Activated naive CD4-positive, alpha-beta T cell treated with anti-CD3 and anti-CD28 coated beads, Interleukin-2, amount 50 U/mL, for 24 hours (primary cell): Measurements from ENCODE around the gene OSTC.

Experiments
- H3K27ac Mint-ChIP-seq: one replicate; pipeline ENCODE4 v1.8.0; 2021; ENCODE audit warnings: mild to moderate bottlenecking, mixed read lengths
- H3K27me3 Mint-ChIP-seq: one replicate; pipeline ENCODE4 v1.8.0; 2021; ENCODE audit warnings: mixed read lengths
- H3K36me3 Mint-ChIP-seq: one replicate; pipeline ENCODE4 v1.8.0; 2021; ENCODE audit warnings: mixed read lengths
- H3K4me1 Mint-ChIP-seq: one replicate; pipeline ENCODE4 v1.8.0; 2021; ENCODE audit warnings: mixed read lengths
- H3K4me3 Mint-ChIP-seq: one replicate; pipeline ENCODE4 v1.8.0; 2021; ENCODE audit warnings: mild to moderate bottlenecking, mixed read lengths
- H3K9me3 Mint-ChIP-seq: one replicate; pipeline ENCODE4 v1.8.0; 2021; ENCODE audit warnings: mixed read lengths

The OSTC gene

GRCh38 chr4:108626056-108626455 is 24.3 kb upstream of the OSTC start:
- H3K27me3 Mint-ChIP-seq = no peaks in the 10 kb centered on the region
- H3K4me1 Mint-ChIP-seq = peaks cover 35% of the 10 kb centered on the region
- H3K4me3 Mint-ChIP-seq = no peak overlapping the region
- peaks cover 48% of the 10 kb centered on the region for H3K36me3 Mint-ChIP-seq
- H3K27ac Mint-ChIP-seq = no peak overlapping the region
- H3K9me3 Mint-ChIP-seq = no peaks in the 10 kb centered on the region

- H3K9me3 Mint-ChIP-seq = no peaks in the 10 kb centered on the region
- no peaks in the 10 kb centered on the region for H3K27me3 Mint-ChIP-seq
- peaks cover 24% of the 10 kb centered on the region for H3K4me1 Mint-ChIP-seq
- no peak overlapping the region for H3K27ac Mint-ChIP-seq
- peaks cover 41% of the 10 kb centered on the region for H3K36me3 Mint-ChIP-seq
- H3K4me3 Mint-ChIP-seq = no peak overlapping the region
Observed at GRCh38 chr4:108628411-108628810, 22.0 kb upstream of the OSTC start.

- peaks cover 14% of the 10 kb centered on the region for H3K36me3 Mint-ChIP-seq
Observed at GRCh38 chr4:108635070-108635655, 15.2 kb upstream of the OSTC start.

GRCh38 chr4:108636246-108636645 is 14.2 kb upstream of the OSTC start:
- Mint-ChIP-seq H3K36me3 (peaks cover 15% of the 10 kb centered on the region), H3K27ac (no peak overlapping the region), H3K9me3 (no peaks in the 10 kb centered on the region)

More at GRCh38 chr4:108635070-108635655, 15.2 kb upstream of the OSTC start:
- H3K4me3 Mint-ChIP-seq = no peak overlapping the region
- H3K9me3 Mint-ChIP-seq = no peaks in the 10 kb centered on the region
- H3K27ac Mint-ChIP-seq = no peak overlapping the region
- H3K27me3 Mint-ChIP-seq = no peaks in the 10 kb centered on the region
- no peaks in the 10 kb centered on the region for H3K4me1 Mint-ChIP-seq

GRCh38 chr4:108637856-108638255 is 12.5 kb upstream of the OSTC start:
- peaks cover 6% of the 10 kb centered on the region for H3K4me1 Mint-ChIP-seq
- no peak overlapping the region for H3K4me3 Mint-ChIP-seq
- H3K27me3 Mint-ChIP-seq = no peaks in the 10 kb centered on the region
- no peaks in the 10 kb centered on the region for H3K9me3 Mint-ChIP-seq
- H3K36me3 Mint-ChIP-seq = peaks cover 10% of the 10 kb centered on the region
- H3K27ac Mint-ChIP-seq = no peak overlapping the region

More at GRCh38 chr4:108636246-108636645, 14.2 kb upstream of the OSTC start:
- H3K27me3 Mint-ChIP-seq = no peaks in the 10 kb centered on the region
- no peak overlapping the region for H3K4me3 Mint-ChIP-seq
- H3K4me1 Mint-ChIP-seq = no peaks in the 10 kb centered on the region

GRCh38 chr4:108644237-108644636 is 6.2 kb upstream of the OSTC start:
- Mint-ChIP-seq H3K36me3 (peaks cover 5% of the 10 kb centered on the region), H3K27me3 (no peaks in the 10 kb centered on the region), H3K9me3 (no peaks in the 10 kb centered on the region), H3K27ac (no peak overlapping the region), H3K4me3 (no peak overlapping the region), H3K4me1 (peaks cover 17% of the 10 kb centered on the region)

- H3K27me3 Mint-ChIP-seq = no peaks in the 10 kb centered on the region
- H3K36me3 Mint-ChIP-seq = peaks cover 5% of the 10 kb centered on the region
- H3K27ac Mint-ChIP-seq = no peak overlapping the region
- no peak overlapping the region for H3K4me3 Mint-ChIP-seq
- H3K4me1 Mint-ChIP-seq = peaks cover 32% of the 10 kb centered on the region
- no peaks in the 10 kb centered on the region for H3K9me3 Mint-ChIP-seq
Observed at GRCh38 chr4:108646706-108647105, 3.7 kb upstream of the OSTC start.

- H3K27ac Mint-ChIP-seq = peak overlapping the region; percentile 99
- H3K4me1 Mint-ChIP-seq = peaks cover 45% of the 10 kb centered on the region
- H3K9me3 Mint-ChIP-seq = no peaks in the 10 kb centered on the region
- H3K27me3 Mint-ChIP-seq = no peaks in the 10 kb centered on the region
- H3K4me3 Mint-ChIP-seq = peak overlapping the region; percentile 100
- H3K36me3 Mint-ChIP-seq = peaks cover 17% of the 10 kb centered on the region
Observed at GRCh38 chr4:108649863-108650211, 562 bp upstream of the OSTC start.

GRCh38 chr4:108651014-108651791 is 804 bp downstream of the OSTC start:
- peaks cover 45% of the 10 kb centered on the region for H3K4me1 Mint-ChIP-seq
- peaks cover 15% of the 10 kb centered on the region for H3K36me3 Mint-ChIP-seq
- H3K9me3 Mint-ChIP-seq = no peaks in the 10 kb centered on the region
- H3K27ac Mint-ChIP-seq = peak overlapping the region; percentile 99
- peak overlapping the region; percentile 100 for H3K4me3 Mint-ChIP-seq
- H3K27me3 Mint-ChIP-seq = no peaks in the 10 kb centered on the region

GRCh38 chr4:108662629-108663028 is 12.2 kb downstream of the OSTC start:
- H3K4me1 Mint-ChIP-seq = peaks cover 5% of the 10 kb centered on the region
- H3K36me3 Mint-ChIP-seq = peaks cover 21% of the 10 kb centered on the region
- no peak overlapping the region for H3K27ac Mint-ChIP-seq
- H3K27me3 Mint-ChIP-seq = no peaks in the 10 kb centered on the region
- H3K4me3 Mint-ChIP-seq = no peak overlapping the region
- H3K9me3 Mint-ChIP-seq = no peaks in the 10 kb centered on the region

- no peaks in the 10 kb centered on the region for H3K27me3 Mint-ChIP-seq
- no peaks in the 10 kb centered on the region for H3K9me3 Mint-ChIP-seq
- no peak overlapping the region for H3K27ac Mint-ChIP-seq
- H3K4me1 Mint-ChIP-seq = no peaks in the 10 kb centered on the region
- peaks cover 20% of the 10 kb centered on the region for H3K36me3 Mint-ChIP-seq
- no peak overlapping the region for H3K4me3 Mint-ChIP-seq
Observed at GRCh38 chr4:108674356-108674977, 24.1 kb downstream of the OSTC start.

- H3K9me3 Mint-ChIP-seq = no peaks in the 10 kb centered on the region
- H3K27me3 Mint-ChIP-seq = no peaks in the 10 kb centered on the region
- peaks cover 3% of the 10 kb centered on the region for H3K36me3 Mint-ChIP-seq
- no peak overlapping the region for H3K27ac Mint-ChIP-seq
- no peak overlapping the region for H3K4me3 Mint-ChIP-seq
- no peaks in the 10 kb centered on the region for H3K4me1 Mint-ChIP-seq
Observed at GRCh38 chr4:108681321-108681809, 31.0 kb downstream of the OSTC start.

GRCh38 chr4:108683479-108683878 is 33.1 kb downstream of the OSTC start:
- peaks cover 1% of the 10 kb centered on the region for H3K36me3 Mint-ChIP-seq
- H3K4me1 Mint-ChIP-seq = no peaks in the 10 kb centered on the region
- no peak overlapping the region for H3K27ac Mint-ChIP-seq
- no peak overlapping the region for H3K4me3 Mint-ChIP-seq
- H3K27me3 Mint-ChIP-seq = no peaks in the 10 kb centered on the region
- H3K9me3 Mint-ChIP-seq = no peaks in the 10 kb centered on the region

- H3K36me3 Mint-ChIP-seq = peaks cover 1% of the 10 kb centered on the region
- H3K27ac Mint-ChIP-seq = no peak overlapping the region
- H3K4me1 Mint-ChIP-seq = no peaks in the 10 kb centered on the region
- H3K9me3 Mint-ChIP-seq = no peaks in the 10 kb centered on the region
- H3K27me3 Mint-ChIP-seq = no peaks in the 10 kb centered on the region
- H3K4me3 Mint-ChIP-seq = no peak overlapping the region
Observed at GRCh38 chr4:108685036-108685686, 34.8 kb downstream of the OSTC start.

GRCh38 chr4:108690738-108691137 is 40.3 kb downstream of the OSTC start:
- Mint-ChIP-seq H3K27me3 (no peaks in the 10 kb centered on the region), H3K27ac (no peak overlapping the region), H3K4me3 (no peak overlapping the region), H3K36me3 (no peaks in the 10 kb centered on the region), H3K4me1 (no peaks in the 10 kb centered on the region), H3K9me3 (no peaks in the 10 kb centered on the region)

GRCh38 chr4:108693211-108693610 is 42.8 kb downstream of the OSTC start:
- Mint-ChIP-seq H3K9me3 (no peaks in the 10 kb centered on the region), H3K4me1 (no peaks in the 10 kb centered on the region), H3K27ac (no peak overlapping the region), H3K27me3 (no peaks in the 10 kb centered on the region), H3K4me3 (no peak overlapping the region), H3K36me3 (no peaks in the 10 kb centered on the region)
